Measurements from ENCODE around the gene ADARB2.
"Not testable (repeated sequence)": the region's sequence is repeated elsewhere in the genome, so short reads cannot be mapped to it uniquely, and the experiment has no call there.

Gene ADARB2

DNA sequence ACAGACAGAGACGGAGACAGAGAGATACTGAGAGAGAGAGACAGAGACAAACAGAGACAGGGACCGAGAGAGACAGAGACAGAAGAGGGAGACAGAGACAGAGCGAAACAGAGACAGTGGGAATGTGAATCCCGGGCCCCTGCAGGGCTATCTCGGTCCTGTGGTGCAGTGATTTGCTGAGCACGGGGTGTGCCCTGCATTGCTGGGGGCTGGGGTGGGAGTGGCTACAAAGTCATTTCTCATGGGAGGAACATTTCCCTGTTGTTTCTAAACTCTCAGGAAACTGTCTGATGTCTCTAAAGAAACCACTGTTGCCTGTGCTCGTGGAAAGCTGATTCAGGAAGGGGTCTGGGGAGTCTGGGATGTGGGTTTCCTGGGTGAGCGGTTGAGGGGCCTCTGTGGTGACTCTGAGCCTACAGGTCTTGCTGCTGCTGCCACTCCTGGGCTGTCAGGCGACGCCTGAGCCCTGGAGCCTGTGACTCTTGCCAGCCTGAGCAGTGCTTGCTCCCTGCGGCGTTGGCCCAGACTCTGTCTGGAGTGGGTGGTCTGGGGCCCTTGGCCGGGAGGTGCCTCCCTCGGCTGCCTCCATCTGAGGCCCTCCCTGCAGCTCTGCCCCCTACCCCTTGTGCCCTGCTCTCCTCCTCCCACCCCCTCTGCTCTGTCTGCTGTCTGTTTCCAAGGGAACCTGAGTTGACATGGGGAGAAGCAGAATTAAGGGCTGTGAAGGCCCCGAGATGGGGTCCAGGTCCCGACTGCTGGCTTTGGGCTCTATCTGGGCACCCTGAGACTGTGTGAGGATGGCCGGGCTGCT lies 389.2 kb downstream of the ADARB2 start:
- no peak for DNase-seq (ENCODE audit: low spot score)

DNA sequence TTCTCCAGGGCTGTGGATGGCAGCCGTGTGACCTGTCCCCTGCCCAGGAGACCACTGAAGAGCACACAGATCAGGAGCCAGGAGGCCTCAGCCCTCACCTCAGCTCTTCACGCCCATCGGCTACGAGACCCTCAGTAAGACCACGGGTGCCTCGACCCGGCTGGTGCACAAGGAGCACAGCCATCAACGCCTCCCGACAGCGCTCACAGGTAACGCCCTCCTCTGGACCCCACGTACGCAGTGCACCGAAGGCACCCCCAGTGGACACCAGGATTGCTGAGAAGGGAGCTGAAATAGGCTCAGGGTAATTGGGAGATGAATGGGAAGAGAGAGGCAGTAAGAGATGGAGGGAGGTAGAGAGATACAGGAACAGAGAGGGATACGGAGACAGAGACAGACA lies 389.8 kb downstream of the ADARB2 start:
- DNase-seq (ENCODE audit: low spot score) = no peak

DNA sequence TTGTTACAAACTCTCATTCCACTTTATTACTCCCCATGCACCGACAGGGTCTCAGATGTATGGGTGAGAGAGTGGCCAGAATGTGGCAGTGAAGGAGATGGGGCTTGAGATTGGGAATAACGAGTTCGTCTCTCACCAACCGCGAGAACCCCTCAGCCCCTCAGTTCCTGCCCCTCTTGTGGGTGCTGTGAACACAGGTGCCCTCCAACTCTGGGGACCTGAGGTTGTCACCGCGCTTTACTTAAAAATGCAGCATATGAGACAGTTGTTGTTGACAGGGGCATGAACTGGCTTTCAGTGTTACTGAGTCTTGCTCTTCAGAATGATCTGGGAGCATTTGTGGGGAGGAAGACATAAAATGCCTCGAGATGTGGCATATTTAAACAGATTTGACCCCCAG lies 391.1 kb downstream of the ADARB2 start:
- DNase-seq (ENCODE audit: low spot score) = no peak

DNA sequence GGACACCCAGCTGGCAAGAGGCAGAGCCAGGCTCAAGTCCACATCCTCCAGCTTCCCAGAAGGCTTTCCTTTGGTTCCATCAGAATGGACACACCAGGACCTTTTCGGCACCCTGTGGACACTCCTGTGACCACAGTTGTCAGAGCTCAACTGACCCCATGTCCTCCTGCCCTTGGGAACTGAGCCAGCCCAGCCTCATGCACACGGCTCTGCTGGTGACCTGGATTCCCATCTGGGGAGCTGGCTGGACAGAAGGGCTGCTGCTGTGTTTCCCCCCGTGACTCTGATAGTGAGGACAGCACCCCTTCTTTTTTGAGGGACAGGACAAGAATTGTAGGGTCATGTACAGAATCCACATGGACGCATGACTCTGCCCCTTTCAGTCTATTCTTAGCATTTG lies 392.0 kb downstream of the ADARB2 start:
- no peak for DNase-seq (ENCODE audit: low spot score)

DNA sequence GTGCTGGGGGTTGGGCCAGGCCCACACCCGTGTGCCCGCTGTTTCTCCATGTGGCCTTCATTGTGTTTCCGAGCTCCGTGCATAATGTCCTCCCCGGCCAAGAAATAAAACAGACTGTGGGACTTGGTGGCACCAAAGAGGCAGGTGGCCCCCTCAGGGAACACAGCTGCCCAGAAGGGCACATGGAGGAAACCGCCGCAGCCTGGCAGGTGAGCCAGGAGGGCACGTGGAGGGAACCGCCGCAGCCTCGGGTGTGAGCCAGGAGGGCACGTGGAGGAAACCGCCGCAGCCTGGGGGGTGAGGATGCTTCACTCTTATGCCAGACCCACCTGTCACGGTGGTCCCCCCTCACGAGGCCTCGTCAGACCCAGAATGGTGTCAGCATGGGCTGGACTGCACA lies 392.5 kb downstream of the ADARB2 start:
- no peak for DNase-seq (ENCODE audit: low spot score)

DNA sequence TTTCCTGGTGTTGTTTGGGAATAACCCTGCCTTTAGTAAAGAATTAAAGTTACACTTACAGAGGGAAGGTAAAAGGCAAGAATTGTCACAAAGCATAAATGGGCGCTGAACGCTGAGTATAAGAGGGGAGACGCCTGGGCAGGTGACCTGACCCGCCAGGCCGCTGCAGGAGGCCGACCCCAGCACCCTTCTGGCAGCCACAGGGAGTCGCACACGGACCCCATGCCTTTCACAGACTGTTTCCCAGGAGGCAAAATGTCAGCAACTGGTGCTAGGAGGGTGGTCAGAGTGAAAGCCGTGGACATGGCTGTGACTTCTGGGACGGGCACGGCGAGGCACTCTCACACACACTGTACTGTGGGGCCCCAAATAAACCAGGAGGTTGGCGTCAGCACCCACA lies 392.9 kb downstream of the ADARB2 start:
- no peak for DNase-seq (ENCODE audit: low spot score)

DNA sequence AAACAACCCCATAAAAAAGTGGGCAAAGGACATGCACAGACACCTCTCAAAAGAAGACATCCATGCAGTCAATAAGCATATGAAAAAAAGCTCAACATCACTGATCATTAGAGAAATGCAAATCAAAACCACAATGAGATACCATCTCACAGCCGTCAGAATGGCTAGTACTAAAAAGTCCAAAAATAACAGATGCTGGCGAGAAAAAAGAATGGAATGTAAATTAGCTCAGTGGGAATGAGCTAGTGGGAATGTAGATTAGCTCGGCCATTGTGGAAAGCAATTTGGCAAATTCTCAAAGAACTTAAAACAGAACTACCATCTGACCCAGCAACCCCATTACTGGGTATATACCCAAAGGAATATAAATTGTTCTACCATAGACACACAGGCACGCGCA lies 394.1 kb downstream of the ADARB2 start:
- DNase-seq (ENCODE audit: low spot score) = no peak

DNA sequence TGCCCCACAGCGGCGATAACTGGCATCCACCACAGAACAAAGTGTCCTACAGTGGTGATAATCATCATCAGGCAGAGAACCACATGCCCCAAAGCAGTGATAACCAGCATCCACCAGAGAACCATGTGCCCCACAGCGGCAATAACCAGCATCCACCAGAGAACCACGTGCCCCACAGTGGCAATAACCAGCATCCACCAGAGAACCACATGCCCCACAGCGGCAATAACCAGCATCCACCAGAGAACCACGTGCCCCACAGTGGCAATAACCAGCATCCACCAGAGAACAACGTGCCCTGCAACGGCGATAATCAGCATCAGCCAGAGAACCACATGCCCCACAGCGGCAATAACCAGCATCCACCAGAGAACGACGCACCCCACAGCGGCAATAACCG lies 396.3 kb downstream of the ADARB2 start:
- DNase-seq (ENCODE audit: low spot score) = not testable (repeated sequence)

DNA sequence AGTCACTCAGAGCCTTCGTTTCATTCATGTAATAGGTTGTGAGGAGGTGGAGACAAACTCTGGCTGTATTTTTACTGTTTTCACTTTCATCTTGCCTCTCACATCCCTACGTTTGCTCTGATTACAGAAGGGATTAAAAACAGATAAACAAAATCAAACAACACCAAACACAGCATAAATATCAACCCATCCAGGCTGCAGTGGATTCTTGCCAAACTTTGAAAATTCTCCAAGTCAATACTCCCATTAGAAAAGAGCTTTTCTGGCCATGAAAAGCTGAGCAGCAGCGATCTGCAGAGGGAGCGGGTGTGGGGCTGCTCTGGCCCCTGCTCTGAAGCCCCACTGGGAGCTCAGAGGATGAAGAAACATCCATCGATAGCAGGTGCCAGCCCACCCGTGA lies 397.9 kb downstream of the ADARB2 start:
- no peak for DNase-seq (ENCODE audit: low spot score)

DNA sequence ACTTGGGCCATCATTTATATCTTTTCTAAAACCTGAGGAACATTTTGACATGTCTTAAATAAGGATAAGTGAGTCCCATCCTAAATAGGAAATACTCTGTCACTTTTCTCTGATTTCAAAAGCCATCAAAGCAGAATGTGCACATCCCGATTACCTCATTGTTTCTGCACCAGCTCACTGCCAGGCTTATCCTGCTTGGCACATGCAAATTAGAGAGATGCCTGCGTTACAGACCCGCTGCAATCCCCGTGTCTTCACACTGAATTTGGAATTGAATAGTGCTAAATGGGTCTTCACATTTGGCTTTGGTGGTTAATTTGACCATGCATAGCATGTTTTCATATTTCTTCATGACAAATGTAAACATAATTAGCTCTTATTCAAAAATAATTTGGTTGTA lies 401.7 kb downstream of the ADARB2 start:
- no peak for DNase-seq (ENCODE audit: low spot score)

DNA sequence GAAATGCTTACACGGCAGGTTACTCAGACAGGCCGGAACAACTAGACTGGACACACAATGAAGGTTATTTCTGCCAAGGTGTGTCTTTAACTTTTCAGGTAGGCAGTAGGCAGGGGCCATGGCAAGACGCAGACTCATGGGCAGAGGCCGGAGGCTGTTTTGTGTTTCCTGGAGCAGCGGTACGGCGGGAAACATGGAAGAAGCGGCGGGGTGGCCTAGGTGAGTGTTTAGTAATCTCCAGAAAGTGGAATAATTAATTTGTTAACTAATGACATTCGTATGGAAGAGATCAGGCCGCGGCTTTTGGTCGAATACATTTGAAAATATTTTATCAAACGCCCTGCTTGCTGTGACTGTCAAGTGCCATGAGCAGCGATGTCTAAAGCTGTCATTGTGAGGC lies 403.3 kb downstream of the ADARB2 start:
- no peak for DNase-seq (ENCODE audit: low spot score)

DNA sequence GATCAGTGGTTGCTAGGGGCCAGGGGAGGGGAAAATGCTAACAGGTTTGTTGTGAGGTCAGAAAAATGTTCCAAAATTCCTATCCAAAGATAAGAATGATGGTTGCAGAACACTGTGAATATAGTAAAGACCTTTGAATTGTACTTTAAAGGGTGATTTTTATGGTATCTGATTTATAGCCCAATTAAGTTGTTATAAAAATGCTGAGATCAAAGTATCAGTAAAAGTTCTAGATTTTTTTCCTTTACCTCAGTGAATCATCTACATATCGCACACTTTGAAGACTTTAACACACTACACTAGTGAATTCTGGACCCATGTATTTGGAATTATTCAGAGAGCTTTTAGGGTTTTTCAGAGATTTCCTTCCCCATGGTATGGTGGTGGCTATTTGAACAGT lies 405.8 kb downstream of the ADARB2 start:
- DNase-seq (ENCODE audit: low spot score) = no peak

DNA sequence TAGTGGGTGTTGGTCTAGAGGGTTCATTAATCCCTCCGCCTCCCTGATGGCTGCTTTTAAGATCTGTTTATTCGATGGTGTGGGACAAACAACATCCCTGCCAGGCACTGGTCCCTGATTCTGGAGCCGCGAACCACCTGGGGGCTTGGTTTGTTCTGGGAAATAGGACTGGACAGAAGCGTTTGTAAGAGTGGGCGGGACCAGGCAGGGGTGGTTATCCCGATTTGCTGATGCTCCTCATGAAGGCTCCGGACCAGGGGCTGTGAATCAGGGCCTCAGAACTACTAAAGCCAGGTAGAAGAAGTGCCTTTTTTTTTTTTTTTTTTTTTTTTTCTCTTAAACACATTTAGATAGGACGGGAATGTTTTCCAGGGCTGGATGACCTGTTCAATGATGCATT lies 407.7 kb downstream of the ADARB2 start:
- DNase-seq (ENCODE audit: low spot score) = no peak

DNA sequence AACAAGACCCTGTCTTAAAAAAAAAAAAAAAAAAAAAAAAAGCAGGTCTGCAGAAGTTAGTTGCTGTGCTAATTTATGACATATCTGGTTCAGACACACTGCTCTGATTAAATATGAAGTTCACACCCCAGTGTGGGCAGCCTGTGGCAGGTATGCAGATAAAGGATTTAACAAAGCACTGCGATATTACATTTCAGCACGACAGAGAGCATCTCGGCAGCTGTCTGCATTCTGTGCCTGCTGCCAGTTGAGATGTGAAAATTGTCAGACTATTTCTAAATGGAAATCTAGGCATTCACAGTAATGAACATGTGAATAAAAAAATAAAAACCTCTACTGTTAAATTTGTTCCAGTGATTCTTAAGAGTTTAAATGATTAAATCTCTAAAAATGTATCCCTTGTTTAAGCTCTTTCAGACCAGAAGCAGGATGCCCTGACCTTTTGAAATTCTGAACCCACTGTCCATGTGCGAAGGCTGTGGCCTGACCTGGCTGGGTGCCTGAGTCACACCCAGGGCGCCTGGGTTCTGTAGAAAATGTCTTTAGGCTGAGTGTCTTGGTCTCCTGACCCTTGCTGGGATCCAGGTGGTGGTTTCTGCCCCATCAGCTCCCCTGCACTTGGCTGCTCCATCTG lies 408.2 kb downstream of the ADARB2 start:
- no peak for DNase-seq (ENCODE audit: low spot score)

DNA sequence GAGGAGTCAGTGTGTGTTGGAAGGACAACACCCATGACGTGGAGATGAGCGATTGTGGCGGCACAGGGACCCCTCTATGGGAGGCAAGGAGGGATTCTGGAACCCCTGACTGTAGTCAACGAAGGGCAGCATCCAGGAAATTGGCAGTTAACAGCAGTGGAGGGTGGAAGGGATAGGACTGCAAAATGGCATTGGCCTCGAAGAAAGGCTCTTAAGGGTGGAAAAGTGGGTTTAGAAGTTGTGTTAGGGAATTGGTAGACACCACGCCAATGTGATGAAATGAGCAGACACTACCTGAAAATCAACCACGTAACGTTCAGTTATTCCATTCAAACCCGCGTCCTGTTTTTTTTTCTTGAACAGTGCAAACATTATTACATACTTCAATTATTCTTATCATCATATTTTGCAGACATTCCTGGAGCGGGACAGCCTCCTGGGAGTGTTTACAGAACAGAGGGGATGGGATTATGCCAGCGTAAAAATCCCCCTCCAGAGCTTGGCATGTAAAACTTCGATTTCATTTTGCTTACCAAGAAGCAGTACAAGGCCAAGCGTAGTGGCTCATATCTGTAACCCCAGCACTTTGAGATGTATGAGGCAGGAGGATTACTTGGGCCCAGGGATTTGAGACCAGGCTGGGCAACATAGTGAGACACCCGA lies 409.0 kb downstream of the ADARB2 start:
- no peak for DNase-seq (ENCODE audit: low spot score)

DNA sequence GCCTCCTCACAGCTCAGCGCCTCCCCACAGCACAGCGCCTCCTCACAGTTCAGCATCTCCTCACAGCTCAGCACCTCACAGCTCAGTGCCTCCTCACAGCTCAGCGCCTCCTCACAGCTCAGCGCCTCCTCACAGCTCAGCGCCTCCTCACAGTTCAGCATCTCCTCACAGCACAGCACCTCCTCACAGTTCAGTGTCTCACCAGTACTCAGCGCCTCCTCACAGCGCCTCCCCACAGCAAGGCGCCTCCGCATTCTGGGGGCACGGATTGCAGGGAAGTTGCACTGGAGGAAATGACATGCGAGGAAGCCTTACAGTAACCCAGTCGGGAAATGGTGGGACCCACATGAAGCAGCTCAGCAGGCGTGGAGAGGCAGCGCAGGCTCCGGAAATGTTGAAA lies 409.6 kb downstream of the ADARB2 start:
- no peak for DNase-seq (ENCODE audit: low spot score)

DNA sequence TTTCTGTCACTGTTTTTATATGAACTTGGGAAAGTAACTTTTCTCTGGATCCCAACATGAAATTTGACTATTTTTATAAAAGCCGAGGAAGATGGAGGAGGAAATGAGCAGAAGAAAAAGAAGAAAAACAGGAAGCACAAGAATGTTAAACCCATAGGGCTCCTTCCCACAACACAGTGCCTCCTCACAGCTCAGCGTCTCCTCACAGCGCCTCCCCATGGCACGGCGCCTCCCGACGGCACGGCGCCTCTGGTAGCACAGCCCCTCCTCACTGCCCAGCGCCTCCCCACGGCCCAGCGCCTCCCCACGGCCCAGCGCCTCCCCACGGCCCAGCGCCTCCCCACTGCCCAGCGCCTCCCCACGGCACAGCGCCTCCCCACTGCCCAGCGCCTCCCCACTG lies 410.8 kb downstream of the ADARB2 start:
- not testable (repeated sequence) for DNase-seq (ENCODE audit: low spot score)

DNA sequence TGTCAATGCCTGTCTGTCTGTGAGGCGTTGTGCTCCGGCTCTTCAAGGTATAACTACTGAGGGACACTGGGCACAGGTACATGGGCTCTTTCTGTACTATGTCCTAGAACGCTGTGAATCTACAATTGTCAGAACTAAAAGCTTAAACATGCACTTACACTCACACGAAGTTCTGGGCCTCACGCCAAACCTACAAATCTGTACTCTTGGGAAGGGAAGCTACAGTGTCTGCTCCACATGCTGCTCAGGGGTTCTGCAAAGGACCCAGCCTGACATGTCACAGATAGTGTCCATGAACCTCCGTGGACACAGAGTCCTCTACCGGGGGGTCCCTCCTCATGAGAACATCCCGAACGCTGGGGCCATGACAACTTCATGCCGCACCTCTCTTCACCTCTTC lies 412.4 kb downstream of the ADARB2 start:
- no peak for DNase-seq (ENCODE audit: low spot score)

DNA sequence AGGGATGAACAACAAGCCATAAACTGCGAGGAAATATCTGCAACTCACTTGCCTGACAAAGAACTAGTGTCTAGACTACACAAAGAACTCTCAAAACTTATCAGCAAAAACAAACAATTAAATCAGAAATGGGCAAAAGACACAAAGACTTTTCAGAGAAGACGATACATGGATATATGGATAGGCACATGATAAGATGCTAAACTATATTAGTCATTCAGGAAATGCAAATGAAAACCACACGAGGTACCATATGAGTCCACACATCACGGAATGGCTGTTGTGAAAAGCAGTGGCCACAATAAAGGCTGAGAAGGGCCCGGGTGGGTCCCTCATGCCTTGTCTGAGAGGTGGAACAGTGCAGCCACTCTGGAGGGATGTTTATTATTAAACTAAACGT lies 413.4 kb downstream of the ADARB2 start:
- DNase-seq (ENCODE audit: low spot score) = no peak

DNA sequence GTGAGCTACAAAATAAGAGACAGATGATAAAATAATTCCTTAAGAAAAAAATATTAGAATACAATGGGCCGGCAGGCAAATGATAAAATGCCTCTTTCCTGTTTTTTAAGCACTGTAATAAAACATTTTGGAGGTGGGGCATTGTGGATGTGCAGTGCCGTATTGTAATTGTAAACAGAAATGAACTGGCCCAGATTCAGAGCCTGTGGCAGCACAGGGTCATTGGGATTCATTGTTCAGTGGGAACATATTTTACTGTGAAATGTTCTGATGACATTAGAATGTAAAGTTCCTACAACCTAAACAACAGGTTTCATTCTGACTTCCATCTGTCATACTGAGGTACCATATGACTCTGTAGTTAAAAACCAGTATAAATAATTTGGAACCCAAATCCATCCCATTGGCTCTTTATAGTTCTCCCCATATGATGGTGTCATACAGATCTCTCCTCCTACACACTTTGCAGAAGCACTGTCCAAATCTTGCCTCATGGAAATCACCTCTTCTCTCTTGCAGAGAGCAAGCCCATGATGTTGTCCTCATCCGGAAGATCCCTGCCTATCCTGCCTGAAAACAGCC lies 416.5 kb downstream of the ADARB2 start:
- no peak for DNase-seq (ENCODE audit: low spot score)

DNA sequence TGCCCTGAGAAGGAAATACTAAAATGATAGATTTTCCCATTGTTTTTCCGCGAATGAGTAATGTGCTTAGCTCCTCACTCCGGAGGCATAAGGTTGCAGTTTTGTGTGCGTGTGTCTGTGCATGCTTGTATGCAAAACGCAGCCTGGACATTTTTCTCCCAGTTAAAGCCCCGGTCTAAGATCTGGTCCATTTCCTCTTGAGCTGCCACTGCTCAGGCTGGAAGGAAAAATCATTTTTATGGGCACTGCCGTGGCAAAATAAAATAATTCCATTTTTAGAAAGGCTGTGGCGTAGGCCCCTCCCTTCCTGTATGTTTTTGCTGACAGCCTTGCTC lies 420.5 kb downstream of the ADARB2 start:
- DNase-seq (ENCODE audit: low spot score) = no peak

DNA sequence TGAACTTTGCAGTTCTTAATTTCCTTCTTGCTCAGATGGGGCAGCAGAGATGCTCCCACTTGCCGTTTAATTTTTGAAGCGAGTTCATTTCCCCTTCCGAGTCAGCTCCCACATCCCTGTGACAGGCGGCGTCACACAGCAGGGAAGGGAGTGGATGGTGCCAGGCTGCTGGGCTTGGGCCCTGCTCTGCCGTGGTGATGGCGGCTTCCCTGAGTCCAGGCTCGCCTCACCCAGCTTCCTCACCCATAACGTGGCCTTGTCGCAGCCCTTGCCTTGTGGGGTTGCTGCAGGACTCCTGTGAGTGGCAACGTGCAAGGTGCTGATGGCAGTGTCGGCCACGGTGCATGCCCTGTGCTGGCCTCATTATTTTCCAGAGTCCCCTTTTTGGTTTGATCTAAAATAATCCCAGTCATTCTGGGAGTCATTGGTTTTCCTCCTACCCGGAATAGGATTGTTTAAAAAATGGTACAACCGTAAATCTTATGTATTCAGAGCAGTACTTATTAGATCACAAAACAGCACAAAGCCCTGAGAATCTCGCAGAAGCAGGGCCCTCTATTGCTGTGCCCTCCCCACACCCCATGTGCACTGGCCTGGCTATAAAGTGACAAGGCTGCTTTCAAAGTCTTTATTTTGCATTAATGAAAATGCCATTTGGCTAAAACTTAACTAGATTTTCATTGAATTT lies 421.1 kb downstream of the ADARB2 start:
- no peak for DNase-seq (ENCODE audit: low spot score)

DNA sequence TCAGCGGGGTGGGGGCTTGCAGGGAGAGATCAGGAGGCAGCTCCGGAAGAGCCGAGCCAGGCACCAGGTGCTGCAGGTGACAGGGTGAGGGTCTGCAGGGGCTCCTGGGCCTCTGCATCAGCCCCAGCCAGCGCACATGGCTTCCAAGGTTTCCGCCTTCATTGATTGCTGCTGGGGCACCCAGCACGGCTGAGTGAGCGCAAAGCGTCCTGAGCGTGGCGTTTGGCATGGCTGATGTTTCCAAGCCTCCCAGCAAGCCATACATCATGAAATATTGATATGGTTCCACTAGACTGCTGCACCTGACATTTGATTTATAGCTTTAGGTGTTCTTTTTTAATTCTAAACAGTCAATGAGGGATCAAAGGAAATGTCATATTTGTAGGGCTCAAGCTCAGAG lies 422.1 kb downstream of the ADARB2 start:
- no peak for DNase-seq (ENCODE audit: low spot score)

Data from HuH-7.5 (cell line).